Measurements from ENCODE around the gene CDR2.

- TF ChIP-seq CTCF (conservative IDR thresholded peaks at IDR 0.05; ENCODE audit: low read depth, low read length) = no peak
- no peak for TF ChIP-seq EZH2 (IDR thresholded peaks at IDR 0.05; ENCODE audit: low read length, unreplicated experiment)
These were observed 40.9 kb downstream of the CDR2 start for GRCh38 chr16:22333457-22333994.
